Measurements from ENCODE around the gene MAP7.

Gene MAP7

GRCh38 chr6:136477548-136477947 lies 72.7 kb downstream of the MAP7 start:
- Histone ChIP-seq H3K27ac (no peak overlapping the region), H3K36me3 (no peaks in the 10 kb centered on the region), H3K4me3 (ENCODE audit: low read depth in 1 of 2, low read length in 1 of 2) (no peak overlapping the region), H3K9me3 (no peaks in the 10 kb centered on the region), H3K27me3 (no peaks in the 10 kb centered on the region), H3K4me1 (ENCODE audit: control insufficient read depth in 1 of 2, insufficient read depth in 1 of 2, low read depth in 1 of 2, low read length in 1 of 2) (peaks cover under 1 to 4% of the 10 kb centered on the region in 2 experiments)
- TF ChIP-seq CTCF (IDR thresholded peaks at IDR 0.05): no peak

GRCh38 chr6:136475686-136476085 lies 74.5 kb downstream of the MAP7 start:
- Histone ChIP-seq H3K4me1 (ENCODE audit: control insufficient read depth in 1 of 2, insufficient read depth in 1 of 2, low read depth in 1 of 2, low read length in 1 of 2) (peaks cover 11 to 18% of the 10 kb centered on the region in 2 experiments), H3K4me3 (ENCODE audit: low read depth in 1 of 2, low read length in 1 of 2) (no peak overlapping the region), H3K9me3 (no peaks in the 10 kb centered on the region), H3K27ac (no peak overlapping the region), H3K36me3 (no peaks in the 10 kb centered on the region), H3K27me3 (no peaks in the 10 kb centered on the region)
- TF ChIP-seq CTCF (IDR thresholded peaks at IDR 0.05): no peak

GRCh38 chr6:136474241-136474640 lies 76.0 kb downstream of the MAP7 start:
- no peaks in the 10 kb centered on the region for H3K27me3 ChIP-seq
- H3K4me3 ChIP-seq (ENCODE audit: low read depth in 1 of 2, low read length in 1 of 2): no peak overlapping the region
- H3K27ac ChIP-seq: no peak overlapping the region
- H3K9me3 ChIP-seq: no peaks in the 10 kb centered on the region
- no peak for TF ChIP-seq CTCF (IDR thresholded peaks at IDR 0.05)
- H3K4me1 ChIP-seq (ENCODE audit: control insufficient read depth in 1 of 2, insufficient read depth in 1 of 2, low read depth in 1 of 2, low read length in 1 of 2): peaks cover 24 to 33% of the 10 kb centered on the region in 2 experiments
- H3K36me3 ChIP-seq: no peaks in the 10 kb centered on the region

- no peaks in the 10 kb centered on the region for H3K36me3 ChIP-seq
- H3K4me1 ChIP-seq (ENCODE audit: control insufficient read depth in 1 of 2, insufficient read depth in 1 of 2, low read depth in 1 of 2, low read length in 1 of 2): peaks cover 24 to 36% of the 10 kb centered on the region in 2 experiments
- no peak for TF ChIP-seq CTCF (IDR thresholded peaks at IDR 0.05)
- no peak overlapping the region for H3K4me3 ChIP-seq (ENCODE audit: low read depth in 1 of 2, low read length in 1 of 2)
- no peaks in the 10 kb centered on the region for H3K9me3 ChIP-seq
- peak overlapping the region; percentile 21 for H3K27ac ChIP-seq
- H3K27me3 ChIP-seq: no peaks in the 10 kb centered on the region
Observed at GRCh38 chr6:136471922-136472321, 78.3 kb downstream of the MAP7 start.

- no peak for TF ChIP-seq CTCF (IDR thresholded peaks at IDR 0.05)
- H3K9me3 ChIP-seq: no peaks in the 10 kb centered on the region
- no peaks in the 10 kb centered on the region for H3K27me3 ChIP-seq
- H3K4me1 ChIP-seq (ENCODE audit: control insufficient read depth in 1 of 2, insufficient read depth in 1 of 2, low read depth in 1 of 2, low read length in 1 of 2): peaks cover 24 to 36% of the 10 kb centered on the region in 2 experiments
- H3K36me3 ChIP-seq: no peaks in the 10 kb centered on the region
- no peak overlapping the region for H3K4me3 ChIP-seq (ENCODE audit: low read depth in 1 of 2, low read length in 1 of 2)
- no peak overlapping the region for H3K27ac ChIP-seq
Observed at GRCh38 chr6:136471372-136471771, 78.8 kb downstream of the MAP7 start.

- Histone ChIP-seq H3K4me1 (ENCODE audit: control insufficient read depth in 1 of 2, insufficient read depth in 1 of 2, low read depth in 1 of 2, low read length in 1 of 2) (peaks cover 24 to 33% of the 10 kb centered on the region in 2 experiments), H3K36me3 (no peaks in the 10 kb centered on the region), H3K27me3 (no peaks in the 10 kb centered on the region), H3K4me3 (ENCODE audit: low read depth in 1 of 2, low read length in 1 of 2) (peak overlapping the region in 1 of 2 experiments; percentile 30), H3K27ac (peak overlapping the region; percentile 67), H3K9me3 (no peaks in the 10 kb centered on the region)
- TF ChIP-seq CTCF (IDR thresholded peaks at IDR 0.05): no peak
Observed at GRCh38 chr6:136470044-136470443, 80.2 kb downstream of the MAP7 start.
